GM23248 (cell line): ENCODE data around the gene GPD1L. TPM values are rescaled to one million over a fixed set of nuclear protein-coding genes. Genes with fewer than 3 reads are reported as not detected.

Experiments
- DNase-seq: peaks from one replicate; pipeline ENCODE4 v3.0.0-alpha.2; 2015
- H2AFZ ChIP-seq: fragments of 200-600 bp; sonication (generic); 2 replicates; pipeline ENCODE4 v1.6.1; 2016; ENCODE audit warnings: antibody characterized with exemption
- H3F3A ChIP-seq: fragments of 200-600 bp; sonication (generic); 2 replicates; pipeline ENCODE4 v1.6.1; 2016; ENCODE audit warnings: mild to moderate bottlenecking, antibody characterized with exemption, mixed run types; ENCODE audit not compliant: insufficient read depth
- H3K27ac ChIP-seq: fragments of 200-600 bp; sonication (generic); 2 replicates; pipeline ENCODE4 v1.5.1; 2016; ENCODE audit warnings: mild to moderate bottlenecking
- H3K27me3 ChIP-seq: fragments of 200-600 bp; sonication (generic); replicated peaks from 2 replicates; pipeline ENCODE4 v1.6.1; 2016; ENCODE audit warnings: mild to moderate bottlenecking; ENCODE audit not compliant: insufficient read depth
- H3K36me3 ChIP-seq: fragments of 200-600 bp; sonication (generic); 2 replicates; pipeline ENCODE4 v1.6.1; 2016; ENCODE audit warnings: low read depth, mild to moderate bottlenecking
- H3K4me1 ChIP-seq: fragments of 200-600 bp; sonication (generic); 2 replicates; pipeline ENCODE4 v1.6.1; 2016; ENCODE audit warnings: mild to moderate bottlenecking; ENCODE audit not compliant: insufficient read depth
- H3K4me2 ChIP-seq: fragments of 200-600 bp; sonication (generic); one replicate; pipeline ENCODE4 v1.6.1; 2016; ENCODE audit warnings: mild to moderate bottlenecking; ENCODE audit not compliant: unreplicated experiment
- H3K4me3 ChIP-seq: fragments of 200-600 bp; sonication (generic); 2 replicates; pipeline ENCODE4 v1.5.1; 2016; ENCODE audit warnings: mild to moderate bottlenecking
- H3K79me2 ChIP-seq: fragments of 200-600 bp; sonication (generic); 2 replicates; pipeline ENCODE4 v1.6.1; 2016; ENCODE audit warnings: mild to moderate bottlenecking; ENCODE audit not compliant: insufficient read depth
- H3K9ac ChIP-seq: fragments of 200-600 bp; sonication (generic); 2 replicates; pipeline ENCODE4 v1.6.1; 2016; ENCODE audit warnings: mild to moderate bottlenecking
- H3K9me2 ChIP-seq: fragments of 200-600 bp; sonication (generic); 2 replicates; pipeline ENCODE4 v1.6.1; 2016; ENCODE audit warnings: mixed run types, mild to moderate bottlenecking, moderate library complexity; ENCODE audit not compliant: insufficient read depth
- H3K9me3 ChIP-seq: fragments of 200-600 bp; sonication (generic); one replicate; pipeline ENCODE4 v1.6.1; 2017; ENCODE audit warnings: low read depth
- H4K20me1 ChIP-seq: fragments of 200-600 bp; sonication (generic); 2 replicates; pipeline ENCODE4 v1.6.0; 2016; ENCODE audit not compliant: insufficient read depth
- EZH2 ChIP-seq: fragments of 200-600 bp; sonication (generic); IDR thresholded peaks from 2 replicates; pipeline ENCODE4 v1.6.1; 2018; ENCODE audit warnings: antibody characterized with exemption, mild to moderate bottlenecking; ENCODE audit not compliant: insufficient read depth, poor library complexity, severe bottlenecking
- EZH2phosphoT487 ChIP-seq: fragments of 200-600 bp; sonication (generic); IDR thresholded peaks from 2 replicates; pipeline ENCODE4 v1.6.1; 2018; ENCODE audit warnings: antibody characterized with exemption, moderate library complexity, mild to moderate bottlenecking, low read depth; ENCODE audit not compliant: insufficient read depth
- WGBS, 2 experiments: methylation state at CpG; one replicate each; pipeline ENCODE4 v1.1.6; 2015 to 2017; ENCODE audit warnings: low lambda C conversion rate in 2 of 2, low coverage in 1 of 2; ENCODE audit errors: missing lambda C conversion rate in 2 of 2; 5-methylcytosine and 5-hydroxymethylcytosine counted together
- in situ Hi-C: fragments of 300-500 bp; cut with MboI; formaldehyde crosslinking; loops from 2 replicates; pipeline ENCODE4 v1.15.0; 2020
- polyA plus RNA-seq: library from polyadenylated mRNA; unstranded; fragments of >200 nt; fragmentation: Nextera tagmentation; extraction: Ambion mirVana; gene quantifications from 2 replicates; pipeline ENCODE4 v1.2.1, GENCODE V29; 2016
- total RNA-seq: library from RNA; depleted of rRNA; stranded (reverse); fragments of >200 nt; shearing (Covaris generic); gene quantifications from 2 replicates; pipeline ENCODE4 v1.2.3, GENCODE V29; 2014

The GPD1L gene
- total and polyA plus RNA-seq, 2 experiments from 2014 or later: 2.4 to 3.5 TPM

DNA sequence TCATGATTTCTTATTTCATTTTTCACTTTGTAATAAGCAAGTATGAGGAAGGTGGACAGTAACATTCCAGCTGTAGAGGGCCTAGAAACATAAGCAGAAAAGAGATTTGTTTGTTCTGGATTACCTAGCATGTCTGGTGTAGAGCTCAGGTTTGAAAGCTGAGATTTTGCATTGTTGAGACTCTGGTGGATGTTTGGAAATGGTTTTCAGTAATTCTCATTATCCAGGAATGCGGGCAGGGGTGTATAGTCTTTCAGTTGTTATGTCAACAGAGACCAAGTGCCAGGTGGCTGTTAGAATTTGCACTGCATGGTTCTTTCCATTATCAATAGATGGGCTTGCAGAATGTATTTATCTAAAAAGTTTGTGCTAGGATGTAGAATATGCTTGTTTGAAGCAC, 10.9 kb downstream of the GPD1L start:
- Histone ChIP-seq H3F3A (no peaks in the 10 kb centered on the region), H3K9ac (no peak overlapping the region), H3K4me2 (no peak overlapping the region), H3K27me3 (no peaks in the 10 kb centered on the region), H3K27ac (no peak overlapping the region), H3K36me3 (no peaks in the 10 kb centered on the region), H3K79me2 (no peaks in the 10 kb centered on the region), H3K4me3 (no peak overlapping the region), H4K20me1 (no peaks in the 10 kb centered on the region), H3K9me2 (no peaks in the 10 kb centered on the region), H3K9me3 (no peaks in the 10 kb centered on the region), H2AFZ (no peak overlapping the region), H3K4me1 (no peaks in the 10 kb centered on the region)
- WGBS, 2 experiments: 60 to 77% methylated on average over 1 of the region's 1 CpG
- no peak for TF ChIP-seq EZH2
- TF ChIP-seq EZH2phosphoT487: no peak
- DNase-seq: no peak
- in situ Hi-C loops: no loop called here

DNA sequence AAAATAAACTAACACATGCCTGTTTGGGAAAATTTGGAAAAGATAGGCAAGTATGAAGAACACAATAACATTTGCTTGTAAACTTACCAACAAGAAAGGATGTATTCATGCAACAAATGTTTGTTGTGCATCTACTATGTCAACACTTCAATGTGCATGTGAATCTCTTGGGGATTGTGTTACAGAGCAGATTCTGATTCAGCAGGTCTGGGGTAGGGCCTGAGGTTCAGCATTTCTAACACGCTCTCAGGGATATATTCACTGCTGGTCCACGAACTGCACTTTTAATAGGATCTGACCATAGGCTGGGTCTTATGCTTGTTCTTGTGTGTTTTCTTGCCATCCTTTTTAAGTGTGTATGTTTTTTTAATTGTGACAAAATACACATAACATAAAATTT, 11.8 kb downstream of the GPD1L start:
- no peaks in the 10 kb centered on the region for H3K9me3 ChIP-seq
- no peak overlapping the region for H3K4me3 ChIP-seq
- in situ Hi-C loops: no loop called here
- no peaks in the 10 kb centered on the region for H3K4me1 ChIP-seq
- no peak for TF ChIP-seq EZH2
- TF ChIP-seq EZH2phosphoT487: no peak
- H2AFZ ChIP-seq: no peak overlapping the region
- H3K9ac ChIP-seq: no peak overlapping the region
- no peaks in the 10 kb centered on the region for H3K79me2 ChIP-seq
- no peak overlapping the region for H3K27ac ChIP-seq
- H3K36me3 ChIP-seq: no peaks in the 10 kb centered on the region
- no peaks in the 10 kb centered on the region for H3K27me3 ChIP-seq
- 87 to 93% methylated on average over 2 of the region's 2 CpGs for WGBS, 2 experiments
- no peaks in the 10 kb centered on the region for H3F3A ChIP-seq
- H4K20me1 ChIP-seq: no peaks in the 10 kb centered on the region
- no peak for DNase-seq
- no peaks in the 10 kb centered on the region for H3K9me2 ChIP-seq
- no peak overlapping the region for H3K4me2 ChIP-seq

DNA sequence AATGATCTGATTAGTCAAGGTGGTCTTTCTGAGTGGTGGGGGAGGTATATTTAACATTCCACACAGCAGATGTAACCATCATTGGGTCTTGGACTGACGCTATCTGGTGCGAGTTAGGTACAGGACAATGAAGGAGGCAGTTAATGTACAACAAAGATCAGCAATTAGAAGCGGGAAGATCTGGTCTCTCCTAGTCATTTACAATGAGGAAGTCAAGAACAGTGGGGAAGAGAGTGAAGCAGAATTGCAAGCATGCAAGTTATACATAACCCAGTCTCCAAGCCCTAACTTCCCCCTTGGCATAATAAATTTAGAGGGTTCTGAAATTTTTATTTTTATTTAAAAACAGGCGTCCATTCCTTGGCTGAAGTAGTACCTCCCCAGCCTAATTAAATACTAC, 14.1 kb downstream of the GPD1L start:
- 82 to 87% methylated on average over 4 of the region's 4 CpGs for WGBS, 2 experiments
- in situ Hi-C loops: no loop called here
- H3K9me3 ChIP-seq: no peaks in the 10 kb centered on the region
- no peaks in the 10 kb centered on the region for H3K79me2 ChIP-seq
- no peak overlapping the region for H3K9ac ChIP-seq
- no peaks in the 10 kb centered on the region for H3K27me3 ChIP-seq
- H3K4me3 ChIP-seq: no peak overlapping the region
- DNase-seq: no peak
- no peak overlapping the region for H2AFZ ChIP-seq
- TF ChIP-seq EZH2phosphoT487 (no peak), EZH2 (no peak)
- no peak overlapping the region for H3K27ac ChIP-seq
- no peaks in the 10 kb centered on the region for H4K20me1 ChIP-seq
- no peak overlapping the region for H3K4me2 ChIP-seq
- no peaks in the 10 kb centered on the region for H3F3A ChIP-seq
- H3K36me3 ChIP-seq: no peaks in the 10 kb centered on the region
- no peaks in the 10 kb centered on the region for H3K4me1 ChIP-seq
- H3K9me2 ChIP-seq: no peaks in the 10 kb centered on the region

DNA sequence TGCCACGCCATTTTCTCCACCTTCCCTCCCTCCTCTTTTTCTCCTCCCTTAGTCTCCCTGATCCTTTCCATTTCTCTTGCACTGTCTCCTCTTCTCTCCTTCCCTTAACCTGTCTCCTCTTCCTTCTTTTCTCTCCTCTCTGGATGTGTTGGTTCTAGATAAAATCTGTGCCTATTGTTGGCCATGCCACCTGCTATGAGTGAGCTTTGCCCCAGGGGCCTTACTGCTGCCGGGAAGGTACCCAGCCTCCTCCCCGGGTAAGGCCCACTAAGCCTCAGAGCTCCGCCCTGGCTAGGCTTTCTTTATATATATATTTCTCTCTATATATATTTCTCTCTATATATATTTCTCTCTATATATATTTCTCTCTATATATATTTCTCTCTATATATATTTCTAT, 14.7 kb downstream of the GPD1L start:
- no peak for DNase-seq
- Histone ChIP-seq H2AFZ (no peak overlapping the region), H3K4me2 (no peak overlapping the region), H3K9me2 (no peaks in the 10 kb centered on the region), H3K9me3 (no peaks in the 10 kb centered on the region), H3K27me3 (no peaks in the 10 kb centered on the region), H3K36me3 (no peaks in the 10 kb centered on the region), H3K4me1 (no peaks in the 10 kb centered on the region), H3F3A (no peaks in the 10 kb centered on the region), H4K20me1 (no peaks in the 10 kb centered on the region), H3K79me2 (no peaks in the 10 kb centered on the region), H3K27ac (no peak overlapping the region), H3K4me3 (no peak overlapping the region), H3K9ac (no peak overlapping the region)
- WGBS, 2 experiments: 72 to 87% methylated on average over 4 of the region's 4 CpGs
- TF ChIP-seq EZH2phosphoT487 (no peak), EZH2 (no peak)
- in situ Hi-C loops: no loop called here

DNA sequence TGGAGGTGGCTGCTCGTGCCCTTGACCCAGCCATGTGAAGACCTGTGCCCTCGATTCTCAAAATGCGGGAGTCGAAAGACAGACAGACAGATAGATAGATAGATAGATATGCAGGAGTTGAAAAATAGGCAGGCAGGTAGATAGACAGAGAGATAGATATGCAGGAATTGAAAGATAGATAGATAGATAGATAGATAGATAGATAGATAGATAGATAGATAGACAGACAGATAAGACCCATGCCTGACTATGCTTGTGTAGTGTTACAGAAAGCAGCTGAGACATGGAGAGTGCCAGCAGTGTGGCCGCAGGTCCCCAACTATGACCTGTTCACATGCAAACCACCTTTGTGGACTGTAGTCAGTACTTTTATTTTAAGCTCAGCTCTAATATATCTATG, 17.2 kb downstream of the GPD1L start:
- H3K4me1 ChIP-seq: no peaks in the 10 kb centered on the region
- H3K27me3 ChIP-seq: 0 out of 2 replicates have a peak, but pooled peaks cover 3% of the 10 kb centered on the region
- WGBS, 2 experiments: 71 to 79% methylated on average over 5 of the region's 5 CpGs
- no peak overlapping the region for H3K4me2 ChIP-seq
- H3K9ac ChIP-seq: no peak overlapping the region
- H2AFZ ChIP-seq: no peak overlapping the region
- no peaks in the 10 kb centered on the region for H3K79me2 ChIP-seq
- H3K9me2 ChIP-seq: no peaks in the 10 kb centered on the region
- in situ Hi-C loops: no loop called here
- no peaks in the 10 kb centered on the region for H3K9me3 ChIP-seq
- DNase-seq: no peak
- no peaks in the 10 kb centered on the region for H4K20me1 ChIP-seq
- TF ChIP-seq EZH2phosphoT487: no peak
- no peak for TF ChIP-seq EZH2
- no peak overlapping the region for H3K4me3 ChIP-seq
- H3K36me3 ChIP-seq: no peaks in the 10 kb centered on the region
- H3K27ac ChIP-seq: no peak overlapping the region
- H3F3A ChIP-seq: no peaks in the 10 kb centered on the region
